HuH-7.5 (cell line): ENCODE results near the gene PSMA2.
A peak's percentile ranks its signal among the peaks of the same experiment; 100 is the strongest.

Experiments
- DNase-seq: peaks from one replicate; pipeline ENCODE4 v3.0.0; 2011; ENCODE audit warnings: low spot score

PSMA2 gene

GRCh38 chr7:42940985-42941847 lies 9.2 kb upstream of the PSMA2 start:
- peak; percentile 36 for DNase-seq

GRCh38 chr7:42939457-42940240 lies 7.7 kb upstream of the PSMA2 start:
- DNase-seq = no peak

- DNase-seq = no peak
These were observed 3.9 kb upstream of the PSMA2 start for GRCh38 chr7:42935861-42936260.

GRCh38 chr7:42934291-42934690 lies 2.3 kb upstream of the PSMA2 start:
- DNase-seq = no peak

- no peak for DNase-seq
These were observed 1.0 kb upstream of the PSMA2 start for GRCh38 chr7:42932811-42933591.

GRCh38 chr7:42931447-42931833 lies 534 bp downstream of the PSMA2 start:
- DNase-seq = no peak

GRCh38 chr7:42930889-42931288 lies 1.1 kb downstream of the PSMA2 start:
- DNase-seq = no peak

GRCh38 chr7:42929449-42929848 lies 2.5 kb downstream of the PSMA2 start:
- no peak for DNase-seq

- no peak for DNase-seq
These were observed 3.2 kb downstream of the PSMA2 start for GRCh38 chr7:42928754-42929153.

- no peak for DNase-seq
These were observed 5.8 kb downstream of the PSMA2 start for GRCh38 chr7:42926204-42926603.

- DNase-seq = no peak
These were observed 6.3 kb downstream of the PSMA2 start for GRCh38 chr7:42925630-42926029.

- no peak for DNase-seq
These were observed 7.6 kb downstream of the PSMA2 start for GRCh38 chr7:42924223-42924838.

- DNase-seq = no peak
These were observed 9.8 kb downstream of the PSMA2 start for GRCh38 chr7:42922017-42922753.

- DNase-seq = no peak
These were observed 16.6 kb downstream of the PSMA2 start for GRCh38 chr7:42915356-42915755.

- DNase-seq = no peak
These were observed 17.4 kb downstream of the PSMA2 start for GRCh38 chr7:42914421-42915045.

GRCh38 chr7:42914009-42914408 lies 18.0 kb downstream of the PSMA2 start:
- no peak for DNase-seq

- DNase-seq = no peak
These were observed 18.4 kb downstream of the PSMA2 start for GRCh38 chr7:42913591-42913990.

- DNase-seq = peak; percentile 84
These were observed 20.2 kb downstream of the PSMA2 start, which contains the start of gene C7orf25 for GRCh38 chr7:42911454-42912447. C7orf25 (minus strand) TSS chr7:42912070; CDS start chr7:42910900, 1,170 bp downstream.

- no peak for DNase-seq
These were observed 21.7 kb downstream of the PSMA2 start for GRCh38 chr7:42910306-42910705.
